Hindlimb muscle (tissue), 1 donor: ENCODE measurements around the gene POLRMT. TPM values are rescaled to one million over a fixed set of nuclear protein-coding genes. Genes with fewer than 3 reads are reported as not detected.
"Not testable (repeated sequence)": the region's sequence is repeated elsewhere in the genome, so short reads cannot be mapped to it uniquely, and the experiment has no call there.

Experiments
- DNase-seq: peaks from one replicate; pipeline ENCODE4 v3.0.0-alpha.2; 2013
- polyA plus RNA-seq: library from polyadenylated mRNA; unstranded; fragments of 120-200 nt; gene quantifications from one replicate; pipeline ENCODE4 v1.2.1, GENCODE V29; 2013; ENCODE audit not compliant: insufficient read length

POLRMT gene
- polyA plus RNA-seq, 1 donor = 36.0 TPM

- no peak for DNase-seq
These were observed 14.4 kb upstream of the POLRMT start for GRCh38 chr19:647566-648284.

DNA sequence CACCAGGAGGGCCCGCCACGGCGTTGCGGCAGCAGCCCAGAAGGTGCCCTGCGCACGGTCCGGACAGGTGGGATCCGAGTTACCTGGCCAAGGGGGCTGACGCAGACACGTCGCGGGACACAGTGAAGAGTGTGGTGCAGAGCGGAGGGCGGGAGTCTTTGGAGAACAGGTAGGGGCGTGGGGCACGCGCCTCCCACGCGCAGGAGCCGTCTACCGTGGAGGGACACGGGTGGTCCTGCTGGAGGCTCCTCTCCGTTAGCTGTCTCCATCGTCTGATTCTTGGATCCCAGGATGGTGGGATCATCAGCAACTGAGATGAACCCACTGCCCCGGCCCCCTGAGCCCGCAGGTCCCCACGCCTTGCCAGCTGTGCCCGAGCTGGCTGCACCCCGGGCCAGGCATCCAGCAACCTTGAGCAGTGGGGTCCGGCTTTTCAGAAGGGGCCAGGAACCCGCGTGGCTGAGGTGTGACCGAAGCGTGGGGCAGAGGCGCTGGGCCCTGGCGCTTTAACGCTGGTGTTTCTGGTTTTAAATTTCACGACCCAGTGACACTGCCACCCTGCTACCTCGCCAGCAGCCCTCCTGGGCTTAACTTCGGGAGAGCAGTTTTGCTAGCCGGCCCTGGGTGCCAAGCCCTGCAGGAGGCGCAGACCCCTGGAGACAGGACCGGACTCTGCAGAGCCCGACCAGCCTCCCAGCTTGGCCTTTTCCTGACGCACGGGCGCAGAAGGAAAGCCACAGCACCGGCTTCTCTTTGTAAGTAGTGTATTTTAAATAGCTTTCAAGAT lies 13.6 kb upstream of the POLRMT start:
- no peak for DNase-seq

DNA sequence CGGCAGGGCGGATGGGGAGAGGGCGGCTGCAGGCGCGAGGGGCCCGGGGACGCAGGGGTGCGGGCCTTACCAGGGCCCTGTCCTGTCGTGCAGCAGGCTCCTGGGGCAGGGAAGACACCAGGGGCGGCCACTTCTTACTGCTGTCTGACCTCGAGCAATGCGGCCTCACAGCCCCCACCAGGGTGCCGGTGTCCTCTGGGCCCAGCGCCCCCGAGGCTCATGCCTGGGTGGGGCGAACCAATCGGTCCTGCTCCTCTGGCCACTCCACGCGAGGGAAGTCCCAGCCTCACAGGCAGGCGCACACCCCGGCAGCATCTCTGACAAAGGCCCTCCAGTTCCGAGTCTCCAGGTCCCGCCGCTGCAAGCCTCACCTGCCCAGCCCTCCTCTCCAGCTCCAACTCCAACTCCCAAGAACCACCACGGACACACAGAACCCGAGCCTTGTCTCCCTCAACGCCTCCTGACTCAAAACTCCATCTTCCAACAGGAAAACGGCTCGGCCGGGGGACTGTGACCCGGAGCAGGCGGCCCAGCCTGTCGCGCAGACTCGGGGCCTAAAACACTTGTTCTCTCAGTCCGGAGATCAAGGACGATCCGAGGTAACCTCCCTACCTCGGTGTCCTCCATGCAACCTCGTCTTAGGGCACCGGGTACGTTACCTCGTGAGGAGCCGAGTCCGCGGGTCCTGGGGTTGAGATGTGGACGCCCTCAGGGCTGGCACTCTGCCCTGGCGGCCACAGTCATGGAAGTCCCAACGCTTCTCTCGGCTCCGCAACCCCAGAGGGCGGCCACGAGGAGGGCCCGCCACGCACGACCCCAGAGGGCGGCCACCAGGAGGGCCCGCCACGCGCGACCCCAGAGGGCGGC lies 12.8 kb upstream of the POLRMT start:
- no peak for DNase-seq

DNA sequence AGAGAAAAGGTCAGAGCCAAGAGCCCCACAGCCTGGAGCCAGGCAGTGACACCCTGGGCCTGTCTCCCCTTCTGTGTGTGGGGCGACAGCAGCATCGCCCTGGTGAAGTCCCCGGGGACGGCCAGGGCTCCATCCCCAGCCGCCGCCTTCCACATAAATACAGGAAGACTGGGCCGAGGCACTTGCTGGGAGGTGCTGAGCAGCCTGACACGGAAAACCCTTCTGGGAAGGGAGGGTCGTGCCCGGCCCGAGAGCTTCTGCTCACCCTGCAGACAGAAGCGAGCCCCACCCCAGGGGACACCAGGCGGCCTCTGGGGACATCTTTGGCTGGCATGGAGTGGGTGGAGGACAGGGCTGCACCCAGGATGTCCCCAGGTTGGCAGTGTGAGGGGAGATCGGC lies 11.5 kb upstream of the POLRMT start:
- no peak for DNase-seq

DNA sequence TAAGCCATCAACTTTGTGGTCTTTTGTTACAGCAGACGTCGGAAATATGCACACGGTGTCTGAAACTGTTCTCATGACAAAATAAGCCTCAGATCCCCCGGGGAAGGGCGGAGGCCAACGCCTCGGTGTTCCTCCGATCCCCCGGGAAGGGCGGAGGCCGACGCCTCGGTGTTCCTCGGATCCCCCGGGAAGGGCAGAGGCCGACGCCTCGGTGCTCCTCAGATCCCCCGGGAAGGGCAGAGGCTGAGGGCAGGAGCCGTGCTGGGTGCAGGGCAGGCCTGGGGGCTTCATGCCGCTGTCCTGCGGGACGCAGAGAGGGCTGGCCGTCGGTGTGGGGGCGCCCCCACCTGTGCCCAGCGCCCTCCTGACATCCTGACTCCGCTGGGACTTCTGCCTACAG lies 11.0 kb upstream of the POLRMT start:
- DNase-seq = no peak

GRCh38 chr19:643736-644135 lies 10.4 kb upstream of the POLRMT start:
- DNase-seq = no peak

DNA sequence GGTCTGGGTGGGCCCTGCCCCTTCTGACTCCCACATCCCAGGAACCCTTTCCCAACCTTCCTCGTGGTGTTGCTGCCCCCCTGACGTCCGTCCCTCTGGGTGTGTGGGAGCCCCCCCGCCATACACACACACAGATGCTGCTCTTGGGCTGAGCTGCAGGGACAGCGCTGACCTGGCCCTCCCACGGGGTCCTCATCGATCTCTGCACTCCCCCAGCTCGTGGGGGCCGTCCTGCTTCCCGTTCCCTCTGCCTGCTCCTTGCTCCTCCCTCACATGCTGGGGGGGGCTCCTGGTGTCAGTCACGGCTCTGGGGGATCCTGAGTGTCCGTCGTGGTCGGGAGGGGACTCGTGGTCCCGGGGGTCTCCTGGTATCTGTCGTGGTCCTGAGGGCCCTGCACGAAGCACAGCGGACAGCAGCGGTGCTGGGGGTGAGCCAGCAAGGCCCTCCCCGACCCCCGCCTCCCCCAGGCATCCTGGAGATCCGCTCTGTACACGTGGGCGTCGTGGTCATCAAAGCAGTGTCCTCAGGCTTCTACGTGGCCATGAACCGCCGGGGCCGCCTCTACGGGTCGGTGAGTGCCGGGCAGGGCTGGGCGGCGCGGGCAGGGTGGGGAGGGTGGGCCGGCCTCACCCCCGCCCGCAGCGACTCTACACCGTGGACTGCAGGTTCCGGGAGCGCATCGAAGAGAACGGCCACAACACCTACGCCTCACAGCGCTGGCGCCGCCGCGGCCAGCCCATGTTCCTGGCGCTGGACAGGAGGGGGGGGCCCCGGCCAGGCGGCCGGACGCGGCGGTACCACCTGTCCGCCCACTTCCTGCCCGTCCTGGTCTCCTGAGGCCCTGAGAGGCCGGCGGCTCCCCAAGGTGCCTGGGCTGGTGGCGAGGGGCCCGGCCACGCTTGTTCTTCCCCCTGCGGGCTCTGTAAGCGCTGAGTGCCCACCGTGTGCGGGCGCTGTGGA lies 9.7 kb upstream of the POLRMT start:
- no peak for DNase-seq

DNA sequence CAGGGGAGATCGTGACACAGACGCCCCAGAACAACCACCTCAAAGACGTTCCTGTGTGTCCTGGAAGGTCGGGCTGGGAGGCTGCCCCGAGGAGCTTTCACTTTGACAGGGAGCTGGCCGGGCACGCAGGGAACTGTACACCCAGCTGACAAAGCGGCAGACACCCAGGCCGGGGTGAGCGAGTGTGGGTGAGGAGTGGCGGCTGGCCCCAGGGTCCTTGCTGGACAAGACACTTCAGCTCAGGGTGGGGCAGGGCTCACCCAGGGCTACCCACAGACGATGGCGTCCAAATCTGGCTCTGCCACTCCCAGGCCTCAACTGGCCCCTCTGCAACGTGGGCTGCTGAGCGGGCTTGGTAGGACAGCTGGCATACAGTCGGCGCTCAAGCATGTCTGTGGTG lies 8.4 kb upstream of the POLRMT start:
- DNase-seq = no peak

- DNase-seq = no peak
These were observed 7.4 kb upstream of the POLRMT start for GRCh38 chr19:640606-641189.

DNA sequence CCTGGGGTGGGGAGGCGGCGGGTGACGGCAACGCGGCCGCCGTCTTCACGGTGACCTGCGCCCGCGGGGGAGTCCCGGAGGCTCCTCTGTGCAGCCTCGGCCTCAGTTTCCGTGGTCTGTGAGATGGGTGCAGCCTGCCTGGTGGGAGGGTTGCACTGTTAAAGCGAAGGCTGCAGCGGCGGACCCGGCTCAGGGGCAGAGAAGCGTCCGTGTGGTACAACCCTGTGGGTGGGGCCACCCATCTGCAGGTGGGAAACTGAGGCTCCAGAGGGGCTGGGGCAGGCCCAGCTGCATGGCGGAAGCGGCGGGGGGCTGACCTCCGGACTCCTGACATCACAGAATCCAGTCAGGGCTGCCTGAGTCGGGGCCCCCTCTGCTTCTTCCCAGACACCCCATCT lies 6.8 kb upstream of the POLRMT start:
- DNase-seq = no peak

- peak; percentile 84 for DNase-seq
These were observed 6.2 kb upstream of the POLRMT start, which contains the start of gene FGF22 for GRCh38 chr19:639253-640160. Gene FGF22 (plus strand): TSS chr19:639879. CDS start chr19:639926, 47 bp downstream.

DNA sequence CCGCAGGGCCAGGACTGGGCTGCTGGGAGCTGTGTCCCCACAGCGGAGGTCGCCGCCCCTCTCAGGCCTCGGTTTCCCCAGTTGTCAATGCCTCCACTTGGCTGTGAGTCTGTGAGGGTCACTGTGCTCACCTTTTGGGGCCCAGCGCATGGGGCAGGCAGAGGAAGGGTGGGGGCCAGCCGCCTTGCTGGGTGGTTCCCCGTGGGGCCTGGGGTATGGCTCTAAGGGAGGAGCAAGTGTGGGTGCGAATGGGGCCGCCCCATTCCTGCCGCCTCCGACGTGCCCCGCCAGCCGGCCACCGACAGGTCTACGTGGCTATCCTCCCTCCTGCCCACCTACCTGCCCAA lies 5.5 kb upstream of the POLRMT start:
- no peak for DNase-seq

DNA sequence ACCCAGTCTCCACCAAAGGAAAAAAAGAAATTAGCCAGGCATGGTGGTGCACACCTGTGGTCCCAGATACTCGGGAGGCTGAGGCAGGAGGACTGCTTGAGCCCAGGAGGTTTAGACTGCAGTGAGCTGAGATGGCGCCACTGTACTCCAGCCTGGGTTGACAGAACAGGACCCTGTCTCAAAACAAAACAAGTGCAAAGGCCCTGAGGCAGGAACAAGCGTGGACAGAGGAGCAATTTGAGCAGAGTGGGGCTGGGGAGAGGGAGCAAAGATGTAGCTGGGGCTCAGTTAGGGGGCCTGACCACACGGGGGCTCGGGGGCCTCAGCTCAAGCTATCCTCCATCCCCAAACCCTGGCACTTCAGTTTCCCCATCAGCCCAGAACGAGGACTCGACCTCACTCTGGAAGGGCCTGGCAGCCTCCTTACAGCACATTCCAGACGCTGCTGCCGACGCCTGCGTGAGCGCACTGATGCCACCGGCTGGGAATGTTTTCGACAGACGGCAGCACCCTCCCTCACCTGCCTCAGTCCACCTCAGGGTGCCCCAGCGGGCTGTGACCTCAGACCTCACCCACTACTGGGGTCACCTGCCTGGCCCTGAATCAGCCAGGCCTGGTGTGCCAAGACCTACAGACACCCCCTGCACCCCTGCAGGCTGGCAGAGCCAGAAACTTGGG lies 1.8 kb upstream of the POLRMT start:
- no peak for DNase-seq

GRCh38 chr19:633786-634639 lies 676 bp upstream of the POLRMT start:
- no peak for DNase-seq

DNA sequence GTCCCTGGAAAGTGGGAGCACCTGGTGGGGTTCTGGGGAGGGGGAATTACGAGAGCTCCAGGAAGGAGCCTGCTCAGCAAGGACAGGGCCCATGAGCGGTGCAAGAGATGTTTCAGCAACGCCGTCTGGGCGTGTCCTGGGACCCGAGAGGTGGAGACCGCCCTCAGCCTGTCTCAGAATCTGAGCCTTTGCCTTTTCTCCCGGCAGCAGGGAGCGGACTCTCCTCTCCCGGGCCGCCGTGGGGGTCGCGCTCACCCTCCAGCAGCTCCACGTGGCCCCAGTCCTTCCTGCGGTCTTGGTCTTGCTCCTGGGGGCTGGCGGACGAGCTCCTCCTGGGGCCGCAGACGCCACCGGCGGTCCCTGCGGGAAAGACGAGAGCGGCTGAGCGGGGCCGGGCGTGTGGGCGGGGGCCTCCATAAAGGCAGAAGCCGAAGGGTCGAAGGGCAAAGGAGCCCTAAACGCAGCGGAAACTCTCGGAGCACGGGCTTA lies 714 bp downstream of the POLRMT start:
- no peak for DNase-seq

DNA sequence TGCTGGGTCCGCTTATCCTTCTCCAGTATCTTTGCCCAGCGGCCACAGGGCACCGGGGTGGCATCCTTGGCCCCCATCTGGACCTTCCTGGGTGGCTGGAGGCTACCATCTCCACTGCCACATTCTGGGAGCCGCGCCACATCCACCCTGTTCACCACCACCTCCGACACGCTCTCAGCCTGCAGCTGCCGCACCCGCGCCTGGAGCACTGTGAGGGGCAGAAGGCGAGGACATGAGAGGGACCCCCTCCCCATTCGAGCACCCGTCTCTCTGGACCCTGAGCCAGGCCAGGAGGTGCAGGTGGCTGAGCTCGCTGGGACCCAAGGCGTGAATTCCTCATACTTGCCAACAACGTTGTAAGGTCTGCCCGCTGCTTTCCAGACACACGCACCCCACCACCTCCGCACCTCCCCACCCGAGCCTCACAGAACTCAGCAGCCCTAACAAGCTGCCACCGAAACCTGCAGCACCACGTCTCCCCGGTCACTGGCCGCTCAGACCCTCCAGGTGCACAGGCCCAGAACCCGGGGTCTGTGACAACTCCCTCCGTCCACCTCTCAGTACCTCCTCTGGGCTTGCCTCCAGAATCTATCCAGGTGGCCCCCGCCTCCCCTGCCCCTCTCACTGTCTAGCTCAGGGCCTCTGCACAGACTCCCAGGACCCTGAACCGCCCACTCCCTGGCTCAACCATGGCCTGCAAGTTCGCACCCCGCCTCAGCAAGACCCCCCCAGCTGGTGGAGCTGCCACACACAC lies 3.2 kb downstream of the POLRMT start:
- no peak for DNase-seq

GRCh38 chr19:629515-629914 lies 3.8 kb downstream of the POLRMT start:
- DNase-seq = not testable (repeated sequence)

DNA sequence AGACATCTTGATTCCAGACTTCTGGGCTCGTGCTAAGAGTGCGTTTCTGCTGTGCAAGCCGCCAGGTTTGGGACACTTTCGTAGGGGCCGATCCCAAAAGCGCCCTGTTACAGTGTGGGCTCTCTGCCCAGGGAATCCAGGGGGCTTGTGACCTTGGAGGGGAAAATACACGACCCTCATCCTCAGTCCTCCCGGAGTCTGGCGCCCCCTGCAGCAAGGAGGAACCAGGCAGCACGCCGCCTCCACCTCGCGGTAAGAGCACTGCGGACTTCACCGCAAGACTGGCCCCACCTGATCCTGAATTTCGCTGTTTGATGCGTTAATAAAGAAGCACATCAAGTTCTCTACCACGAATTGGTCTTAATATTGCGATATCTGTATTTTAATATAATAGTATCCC lies 5.2 kb downstream of the POLRMT start:
- DNase-seq = no peak
